ENCODE data around the gene LRRC17. TPM values are rescaled to one million over a fixed set of nuclear protein-coding genes. Genes with fewer than 3 reads are reported as not detected.
"Not testable (repeated sequence)": the region's sequence is repeated elsewhere in the genome, so short reads cannot be mapped to it uniquely, and the experiment has no call there.

LRRC17 gene
- total RNA-seq, 1 donor from 2014 or later: not detected

GRCh38 chr7:102889851-102890250, 22.9 kb upstream of the LRRC17 start:
- intact Hi-C loops (cut with micrococcal nuclease): no loop called here
- Mint-ChIP-seq H3K36me3 (ENCODE audit: low read depth) (no peaks in the 10 kb centered on the region), H3K9me3 (no peaks in the 10 kb centered on the region), H3K4me1 (ENCODE audit: low read depth) (no peaks in the 10 kb centered on the region), H3K27me3 (ENCODE audit: low read depth) (peaks cover 9% of the 10 kb centered on the region), H3K27ac (no peak overlapping the region), H3K4me3 (ENCODE audit: low read depth) (no peak overlapping the region)
- DNase-seq (ENCODE audit: low spot score): no peak

- Mint-ChIP-seq H3K27me3 (ENCODE audit: low read depth) (peaks cover 9% of the 10 kb centered on the region), H3K4me3 (ENCODE audit: low read depth) (no peak overlapping the region), H3K9me3 (no peaks in the 10 kb centered on the region), H3K4me1 (ENCODE audit: low read depth) (no peaks in the 10 kb centered on the region), H3K27ac (no peak overlapping the region), H3K36me3 (ENCODE audit: low read depth) (no peaks in the 10 kb centered on the region)
- no peak for DNase-seq (ENCODE audit: low spot score)
- intact Hi-C loops (cut with micrococcal nuclease): no loop called here
These were observed 22.4 kb upstream of the LRRC17 start for GRCh38 chr7:102890292-102890970.

- Mint-ChIP-seq H3K9me3 (no peaks in the 10 kb centered on the region), H3K27me3 (ENCODE audit: low read depth) (peaks cover 10% of the 10 kb centered on the region), H3K4me3 (ENCODE audit: low read depth) (no peak overlapping the region), H3K27ac (no peak overlapping the region), H3K4me1 (ENCODE audit: low read depth) (no peaks in the 10 kb centered on the region), H3K36me3 (ENCODE audit: low read depth) (no peaks in the 10 kb centered on the region)
- no peak for DNase-seq (ENCODE audit: low spot score)
- intact Hi-C loops (cut with micrococcal nuclease): no loop called here
These were observed 21.7 kb upstream of the LRRC17 start for GRCh38 chr7:102890971-102891692.

- Mint-ChIP-seq H3K9me3 (no peaks in the 10 kb centered on the region), H3K36me3 (ENCODE audit: low read depth) (no peaks in the 10 kb centered on the region), H3K4me3 (ENCODE audit: low read depth) (no peak overlapping the region), H3K27me3 (ENCODE audit: low read depth) (peaks cover 12% of the 10 kb centered on the region), H3K4me1 (ENCODE audit: low read depth) (no peaks in the 10 kb centered on the region), H3K27ac (no peak overlapping the region)
- intact Hi-C loops (cut with micrococcal nuclease): no loop called here
- no peak for DNase-seq (ENCODE audit: low spot score)
These were observed 21.0 kb upstream of the LRRC17 start for GRCh38 chr7:102891693-102892261.

- H3K27me3 Mint-ChIP-seq (ENCODE audit: low read depth): peaks cover 12% of the 10 kb centered on the region
- intact Hi-C loops (cut with micrococcal nuclease): no loop called here
- no peak overlapping the region for H3K27ac Mint-ChIP-seq
- no peaks in the 10 kb centered on the region for H3K4me1 Mint-ChIP-seq (ENCODE audit: low read depth)
- H3K9me3 Mint-ChIP-seq: no peaks in the 10 kb centered on the region
- no peak overlapping the region for H3K4me3 Mint-ChIP-seq (ENCODE audit: low read depth)
- no peak for DNase-seq (ENCODE audit: low spot score)
- no peaks in the 10 kb centered on the region for H3K36me3 Mint-ChIP-seq (ENCODE audit: low read depth)
These were observed 20.0 kb upstream of the LRRC17 start for GRCh38 chr7:102892631-102893278.

GRCh38 chr7:102895602-102896001, 17.2 kb upstream of the LRRC17 start:
- Mint-ChIP-seq H3K9me3 (no peaks in the 10 kb centered on the region), H3K27ac (no peak overlapping the region), H3K27me3 (ENCODE audit: low read depth) (peaks cover 9% of the 10 kb centered on the region), H3K4me1 (ENCODE audit: low read depth) (no peaks in the 10 kb centered on the region), H3K36me3 (ENCODE audit: low read depth) (no peaks in the 10 kb centered on the region), H3K4me3 (ENCODE audit: low read depth) (no peak overlapping the region)
- no peak for DNase-seq (ENCODE audit: low spot score)
- intact Hi-C loops (cut with micrococcal nuclease): no loop called here

- no peaks in the 10 kb centered on the region for H3K36me3 Mint-ChIP-seq (ENCODE audit: low read depth)
- H3K9me3 Mint-ChIP-seq: no peaks in the 10 kb centered on the region
- no peak overlapping the region for H3K27ac Mint-ChIP-seq
- intact Hi-C loops (cut with micrococcal nuclease): no loop called here
- peaks cover 8% of the 10 kb centered on the region for H3K27me3 Mint-ChIP-seq (ENCODE audit: low read depth)
- DNase-seq (ENCODE audit: low spot score): no peak
- H3K4me1 Mint-ChIP-seq (ENCODE audit: low read depth): no peaks in the 10 kb centered on the region
- no peak overlapping the region for H3K4me3 Mint-ChIP-seq (ENCODE audit: low read depth)
These were observed 16.2 kb upstream of the LRRC17 start for GRCh38 chr7:102896585-102896984.

- no peak for DNase-seq (ENCODE audit: low spot score)
- no peaks in the 10 kb centered on the region for H3K4me1 Mint-ChIP-seq (ENCODE audit: low read depth)
- H3K27me3 Mint-ChIP-seq (ENCODE audit: low read depth): peaks cover 8% of the 10 kb centered on the region
- intact Hi-C loops (cut with micrococcal nuclease): no loop called here
- no peak overlapping the region for H3K4me3 Mint-ChIP-seq (ENCODE audit: low read depth)
- no peaks in the 10 kb centered on the region for H3K9me3 Mint-ChIP-seq
- H3K36me3 Mint-ChIP-seq (ENCODE audit: low read depth): no peaks in the 10 kb centered on the region
- no peak overlapping the region for H3K27ac Mint-ChIP-seq
These were observed 15.6 kb upstream of the LRRC17 start for GRCh38 chr7:102897211-102897631.

GRCh38 chr7:102897856-102898531, 14.8 kb upstream of the LRRC17 start:
- intact Hi-C loops (cut with micrococcal nuclease): no loop called here
- no peak overlapping the region for H3K4me3 Mint-ChIP-seq (ENCODE audit: low read depth)
- H3K9me3 Mint-ChIP-seq: no peaks in the 10 kb centered on the region
- no peak for DNase-seq (ENCODE audit: low spot score)
- no peaks in the 10 kb centered on the region for H3K4me1 Mint-ChIP-seq (ENCODE audit: low read depth)
- no peaks in the 10 kb centered on the region for H3K36me3 Mint-ChIP-seq (ENCODE audit: low read depth)
- peaks cover 9% of the 10 kb centered on the region for H3K27me3 Mint-ChIP-seq (ENCODE audit: low read depth)
- no peak overlapping the region for H3K27ac Mint-ChIP-seq

GRCh38 chr7:102898532-102898859, 14.3 kb upstream of the LRRC17 start:
- Mint-ChIP-seq H3K27ac (no peak overlapping the region), H3K4me3 (ENCODE audit: low read depth) (no peak overlapping the region), H3K36me3 (ENCODE audit: low read depth) (no peaks in the 10 kb centered on the region), H3K27me3 (ENCODE audit: low read depth) (peaks cover 10% of the 10 kb centered on the region), H3K4me1 (ENCODE audit: low read depth) (no peaks in the 10 kb centered on the region), H3K9me3 (no peaks in the 10 kb centered on the region)
- no peak for DNase-seq (ENCODE audit: low spot score)
- intact Hi-C loops (cut with micrococcal nuclease): no loop called here

GRCh38 chr7:102902052-102902451, 10.7 kb upstream of the LRRC17 start:
- intact Hi-C loops (cut with micrococcal nuclease); H3K4me3 Mint-ChIP-seq (ENCODE audit: low read depth); H3K27ac Mint-ChIP-seq; H3K9me3 Mint-ChIP-seq; H3K36me3 Mint-ChIP-seq (ENCODE audit: low read depth); H3K4me1 Mint-ChIP-seq (ENCODE audit: low read depth); DNase-seq (ENCODE audit: low spot score): not testable (repeated sequence)
- peaks cover 12% of the 10 kb centered on the region for H3K27me3 Mint-ChIP-seq (ENCODE audit: low read depth)

- H3K4me1 Mint-ChIP-seq (ENCODE audit: low read depth); H3K9me3 Mint-ChIP-seq; H3K27ac Mint-ChIP-seq; H3K4me3 Mint-ChIP-seq (ENCODE audit: low read depth); intact Hi-C loops (cut with micrococcal nuclease); DNase-seq (ENCODE audit: low spot score); H3K36me3 Mint-ChIP-seq (ENCODE audit: low read depth): not testable (repeated sequence)
- H3K27me3 Mint-ChIP-seq (ENCODE audit: low read depth): peaks cover 12% of the 10 kb centered on the region
These were observed 9.2 kb upstream of the LRRC17 start for GRCh38 chr7:102903576-102903975.
